Stimulated activated naive CD4-positive, alpha-beta T cell (primary cell): ENCODE measurements around the gene NXPE4.
"Not testable (repeated sequence)": the region's sequence is repeated elsewhere in the genome, so short reads cannot be mapped to it uniquely, and the experiment has no call there.

ENCODE experiments used
- DNase-seq, 6 experiments: peaks; one replicate each; lab custom pipeline; 2025; lab: John Stamatoyannopoulos, UW

The NXPE4 gene

DNA sequence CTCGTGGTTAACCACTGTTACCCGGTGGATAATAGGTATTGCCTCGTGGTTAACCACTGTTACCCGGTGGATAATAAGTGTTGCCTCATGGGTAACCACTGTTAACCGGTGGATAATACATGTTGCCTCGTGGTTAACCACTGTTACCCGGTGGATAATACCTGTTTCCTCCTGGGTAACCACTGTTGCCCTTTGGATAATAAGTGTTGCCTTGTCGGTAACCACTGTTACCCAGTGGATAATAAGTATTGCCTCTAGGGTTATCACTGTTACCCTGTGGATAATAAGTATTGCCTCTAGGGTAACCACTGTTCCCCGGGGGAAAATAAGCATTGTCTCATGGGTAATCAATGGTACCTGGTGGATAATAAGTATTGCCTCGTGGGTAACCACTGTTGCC is 15.0 kb upstream of the NXPE4 start:
- no peak for DNase-seq

DNA sequence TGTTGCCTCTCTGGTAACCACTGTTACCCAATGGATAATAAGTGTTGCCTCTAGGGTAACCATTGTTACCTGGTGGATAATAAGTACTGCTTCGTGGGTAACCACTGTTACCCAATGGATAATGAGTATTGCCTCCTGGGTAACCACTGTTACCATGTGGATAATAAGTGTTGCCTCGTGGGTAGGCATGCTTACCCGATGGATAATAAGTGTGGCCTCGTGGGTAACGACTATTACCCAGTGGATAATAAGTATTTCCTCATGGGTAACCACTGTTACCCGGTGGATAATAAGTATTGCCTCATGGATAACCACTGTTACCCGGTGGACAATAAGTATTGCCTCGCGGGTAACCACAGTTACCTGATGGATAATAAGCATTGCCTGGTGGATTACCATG is 13.8 kb upstream of the NXPE4 start:
- DNase-seq: no peak

GRCh38 chr11:114608605-114609004 is 13.0 kb upstream of the NXPE4 start:
- DNase-seq: not testable (repeated sequence)

DNA sequence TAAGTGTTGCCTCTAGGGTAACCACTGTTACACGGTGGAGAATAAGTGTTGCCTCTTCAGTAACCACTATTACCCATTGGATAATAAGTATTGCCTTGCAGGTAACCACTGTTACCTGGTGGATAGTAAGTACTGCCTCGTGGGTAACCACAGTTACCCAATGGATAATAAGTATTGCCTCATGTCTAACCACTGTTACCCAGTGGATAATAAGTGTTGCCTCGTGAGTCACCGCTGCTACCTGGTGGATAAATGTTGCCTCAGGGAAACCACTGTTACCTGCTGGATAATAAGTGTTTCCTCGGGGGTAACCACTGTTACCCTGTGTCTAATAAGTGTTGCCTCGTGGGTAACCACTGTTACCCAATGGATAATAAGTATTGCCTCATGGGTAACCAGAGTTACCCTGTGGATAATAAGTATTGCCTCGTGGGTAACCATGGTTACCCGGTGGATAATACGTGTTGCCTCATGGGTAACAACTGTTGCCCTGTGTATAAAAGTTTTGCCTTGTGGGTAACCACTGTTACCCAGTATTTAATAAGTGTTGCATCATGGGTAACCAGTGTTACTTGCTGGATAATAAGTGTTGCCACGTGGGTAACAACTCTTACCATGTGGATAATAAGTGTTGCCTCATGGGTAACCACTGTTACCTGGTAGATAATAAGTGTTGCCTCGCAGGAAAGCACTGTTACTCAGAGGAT is 12.3 kb upstream of the NXPE4 start:
- no peak for DNase-seq

DNA sequence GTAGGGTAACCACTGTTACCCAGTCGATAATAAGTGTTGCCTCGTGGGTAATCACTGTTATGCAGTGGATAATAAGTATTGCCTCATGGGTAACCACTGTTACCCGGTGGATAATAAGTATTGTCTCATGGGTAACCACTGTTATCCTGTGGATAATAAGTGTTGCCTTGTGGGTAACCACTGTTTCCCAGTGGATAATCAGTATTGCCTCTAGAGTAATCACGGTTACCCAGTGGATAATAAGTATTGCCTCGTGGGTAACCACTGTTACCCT is 11.2 kb upstream of the NXPE4 start:
- DNase-seq: not testable (repeated sequence)

GRCh38 chr11:114606003-114606801 is 10.6 kb upstream of the NXPE4 start:
- no peak for DNase-seq

- DNase-seq: no peak
Observed at GRCh38 chr11:114605370-114605769, 9.8 kb upstream of the NXPE4 start.

GRCh38 chr11:114604886-114605285 is 9.3 kb upstream of the NXPE4 start:
- no peak for DNase-seq

GRCh38 chr11:114604179-114604813 is 8.7 kb upstream of the NXPE4 start:
- no peak for DNase-seq

- DNase-seq: peak in 3 of 6 experiments; percentile 10 to 45 (median 20)
Observed at GRCh38 chr11:114603151-114603550, 7.6 kb upstream of the NXPE4 start.

DNA sequence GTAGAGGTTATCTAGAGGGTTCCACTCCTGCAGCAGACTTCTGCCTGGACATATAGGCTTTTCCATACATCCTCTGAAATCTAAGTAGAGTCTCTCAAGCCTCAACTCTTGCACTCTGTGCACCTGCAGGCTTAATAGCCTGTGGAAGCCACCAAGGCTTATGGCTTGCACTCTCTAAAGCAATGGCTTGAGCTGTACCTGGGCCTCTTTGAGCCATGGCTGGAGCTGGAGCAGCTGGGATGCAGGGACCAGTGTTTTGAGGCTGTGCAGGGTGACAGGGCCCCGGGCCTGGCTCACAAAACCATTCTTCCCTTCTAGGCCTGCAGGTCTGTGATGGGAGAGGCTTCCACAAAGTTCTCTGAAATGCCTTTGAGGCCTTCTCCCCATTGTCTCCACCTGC is 2.9 kb upstream of the NXPE4 start:
- DNase-seq: no peak

DNA sequence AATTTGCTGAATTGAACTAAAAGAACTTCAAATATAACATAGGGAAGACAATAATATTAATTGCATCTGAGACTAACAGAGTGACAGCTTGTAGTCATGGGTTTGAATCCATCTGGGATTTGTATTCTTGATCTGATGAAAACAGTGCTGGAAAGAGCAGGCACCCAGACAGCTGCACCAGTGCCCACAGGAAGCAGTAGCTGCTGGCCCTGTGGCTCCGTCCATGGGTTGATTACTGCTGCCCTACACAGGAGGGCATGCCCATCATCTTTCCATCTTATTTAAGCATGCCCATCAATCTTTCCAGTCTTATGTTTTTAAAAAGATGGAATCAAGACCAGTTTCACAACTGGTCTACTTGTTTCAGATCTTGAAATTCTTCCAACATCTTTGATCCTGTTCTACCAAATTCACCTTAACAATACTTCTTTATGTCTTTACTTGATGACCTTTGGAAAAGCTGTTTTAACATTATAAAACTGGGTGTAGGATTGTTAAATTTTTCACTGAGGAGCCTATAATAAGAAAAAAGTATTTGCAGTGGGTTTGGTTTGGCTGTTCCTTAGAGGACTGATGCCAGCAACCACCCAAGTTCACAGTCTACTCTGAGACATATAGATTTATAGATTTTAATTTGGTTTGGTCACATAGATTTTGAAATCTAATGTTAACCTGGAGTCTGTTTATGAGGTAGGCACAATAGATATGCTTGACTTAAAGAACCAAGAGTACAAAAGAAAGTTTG is 761 bp upstream of the NXPE4 start:
- DNase-seq: no peak

- DNase-seq: no peak
Observed at GRCh38 chr11:114594703-114595102, 883 bp downstream of the NXPE4 start.

GRCh38 chr11:114587398-114587953 is 8.1 kb downstream of the NXPE4 start:
- DNase-seq: no peak

DNA sequence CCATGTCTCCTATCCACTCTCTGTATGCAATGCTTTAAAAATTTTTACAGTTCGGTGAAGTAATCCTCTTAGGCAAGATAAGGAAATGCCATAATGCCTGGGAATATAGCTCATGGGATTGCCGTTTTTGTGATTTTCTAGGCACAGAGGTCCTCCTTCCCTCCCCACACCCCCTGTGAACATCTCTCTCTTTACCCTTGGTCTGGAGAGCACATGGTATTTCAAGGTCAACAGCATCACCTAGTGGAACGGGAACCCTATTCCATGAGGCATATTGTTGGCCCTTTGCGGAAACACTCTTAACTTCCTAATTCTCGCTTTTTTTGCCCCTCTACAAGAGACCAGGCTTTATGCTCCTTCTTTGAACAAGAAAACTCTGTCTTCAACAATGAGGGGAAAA is 8.8 kb downstream of the NXPE4 start:
- no peak for DNase-seq

DNA sequence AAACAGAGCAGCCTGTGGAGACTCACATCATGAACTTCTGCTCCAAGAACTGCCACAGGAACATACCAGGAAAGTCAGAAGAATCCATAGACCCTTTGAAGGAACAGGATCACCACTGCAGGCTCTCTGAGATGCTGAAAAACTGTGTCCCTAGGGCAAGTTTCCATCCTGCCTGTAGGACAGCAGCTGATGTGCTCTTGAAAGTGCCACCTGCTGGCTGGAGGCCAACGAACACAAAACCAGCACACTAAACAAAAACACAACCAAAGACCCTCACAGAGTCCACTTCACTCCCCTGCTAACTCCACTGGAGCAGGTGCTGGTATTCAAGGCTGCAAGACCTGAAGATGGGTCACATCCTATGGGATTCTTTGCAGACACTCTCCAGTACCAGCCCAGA is 23.9 kb downstream of the NXPE4 start:
- DNase-seq: no peak

- DNase-seq: no peak
Observed at GRCh38 chr11:114569801-114570200, 25.8 kb downstream of the NXPE4 start.

- DNase-seq: no peak
Observed at GRCh38 chr11:114566276-114566675, 29.3 kb downstream of the NXPE4 start.

DNA sequence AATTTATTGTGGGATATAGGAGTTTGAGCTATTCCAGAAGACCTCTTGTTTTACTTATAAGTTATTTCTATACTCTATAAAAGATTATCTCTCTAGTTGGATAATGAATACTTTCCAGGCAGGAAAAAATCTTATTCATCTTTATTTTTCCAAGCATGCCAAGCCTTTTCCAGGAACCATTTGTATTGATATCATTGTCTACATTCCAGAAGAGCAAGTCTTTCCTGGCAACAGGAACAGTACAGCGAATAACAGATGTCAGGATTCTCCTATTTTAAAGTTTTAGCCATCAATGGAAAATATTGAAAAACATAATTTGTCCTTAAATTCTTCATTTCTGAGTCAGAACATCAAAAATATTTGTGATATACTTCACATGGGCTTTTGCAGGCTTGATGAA is 30.8 kb downstream of the NXPE4 start:
- DNase-seq: no peak

- DNase-seq: no peak
Observed at GRCh38 chr11:114563077-114563476, 32.5 kb downstream of the NXPE4 start.

DNA sequence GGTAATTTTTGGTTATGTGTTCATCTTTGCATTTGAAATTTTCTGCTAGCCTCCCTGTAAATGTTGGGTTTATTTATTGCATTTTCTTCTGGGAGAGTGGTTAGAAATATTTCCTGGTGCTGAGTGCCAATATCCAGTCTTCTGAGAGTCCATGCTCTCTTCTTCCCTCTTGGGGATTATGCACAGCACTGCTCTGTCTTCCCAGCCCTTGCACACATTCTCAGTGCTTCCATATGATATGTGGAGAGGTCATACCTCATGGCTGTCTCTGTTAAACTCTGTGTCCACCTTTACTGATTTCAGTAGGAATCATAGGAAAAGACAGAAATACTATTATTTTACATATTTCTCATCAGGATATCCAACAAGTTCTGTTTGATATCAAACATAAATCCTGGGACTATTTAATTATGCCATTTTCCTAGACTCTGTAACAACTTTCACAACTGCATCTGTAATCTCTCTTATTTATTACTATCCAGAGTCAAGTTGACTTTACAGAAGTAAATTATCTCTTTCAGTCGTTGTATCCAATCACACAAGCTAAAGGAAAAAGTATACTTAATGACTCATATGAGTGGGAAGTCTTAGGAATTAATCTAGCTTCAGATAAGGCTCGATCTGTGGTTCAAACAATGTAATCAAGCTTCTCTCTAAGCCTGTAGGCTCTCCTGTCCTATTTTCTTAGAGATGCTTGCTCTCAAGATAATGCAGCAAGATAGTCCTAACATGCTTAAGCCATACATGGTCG is 33.2 kb downstream of the NXPE4 start:
- no peak for DNase-seq
